Sigmoid colon (tissue), 4 donors: ENCODE results near the gene OPCML.

Experiments
- CTCF ChIP-seq, 4 experiments: fragments of 450-650 bp in 3 of 4; fragments of 200-600 bp in 1 of 4; IDR thresholded peaks; one replicate each; pipeline ENCODE4 v1.5.1; 2016 to 2019; ENCODE audit warnings: antibody characterized with exemption in 4 of 4, mild to moderate bottlenecking in 3 of 4, moderate library complexity in 2 of 4
- EP300 ChIP-seq, 4 donors: sonication (generic); formaldehyde crosslinking; IDR thresholded peaks; one replicate each; pipeline ENCODE4 v1.6.1; 2017; ENCODE audit warnings: antibody characterized with exemption in 4 of 4
- POLR2A ChIP-seq, 2 donors: fragments of 450-650 bp; IDR thresholded peaks; one replicate each; pipeline ENCODE4 v1.6.1; 2016; ENCODE audit warnings: antibody characterized with exemption in 2 of 2, mild to moderate bottlenecking in 2 of 2, moderate library complexity in 2 of 2
- POLR2AphosphoS5 ChIP-seq, 4 donors: sonication (generic); formaldehyde crosslinking; IDR thresholded peaks; one replicate each; pipeline ENCODE4 v1.6.1; 2017; ENCODE audit warnings: antibody characterized with exemption in 4 of 4

- TF ChIP-seq EP300 (IDR thresholded peaks at IDR 0.05), result no peak
- TF ChIP-seq POLR2A (IDR thresholded peaks at IDR 0.05), result no peak
- TF ChIP-seq CTCF (IDR thresholded peaks at IDR 0.05), result no peak
- no peak for TF ChIP-seq POLR2AphosphoS5 (IDR thresholded peaks at IDR 0.05)
These were observed 144.0 kb downstream of the OPCML start for GRCh38 chr11:133388260-133388659.
